BJ (cell line): ENCODE results near the gene NRN1L. TPM values are rescaled to one million over a fixed set of nuclear protein-coding genes. Genes with fewer than 3 reads are reported as not detected.

Experiments
- CTCF ChIA-PET: fragments of 350-600 bp; formaldehyde crosslinking; extraction: SDS; loops from one replicate; lab custom pipeline; 2021; ENCODE audit warnings: antibody characterized with exemption, inconsistent platforms; lab: Yijun Ruan, JAX
- POLR2A ChIA-PET: fragments of 300-600 bp; sonication (Branson Sonifier 250); formaldehyde crosslinking; extraction: SDS; loops from one replicate; lab custom pipeline; 2021; ENCODE audit warnings: antibody characterized with exemption; lab: Charles Lee
- DNase-seq: peaks from one replicate; pipeline ENCODE4 v3.0.0-alpha.2; 2011; ENCODE audit warnings: low read depth
- H3K27me3 ChIP-seq: 2 replicates; pipeline ENCODE4 v1.6.0; 2011; ENCODE audit warnings: low read length; ENCODE audit not compliant: control insufficient read depth, insufficient read depth
- H3K36me3 ChIP-seq: 2 replicates; pipeline ENCODE4 v1.5.1; 2011; ENCODE audit warnings: low read length; ENCODE audit not compliant: control insufficient read depth, insufficient read depth
- H3K4me3 ChIP-seq: 2 replicates; pipeline ENCODE4 v1.5.1; 2011; ENCODE audit warnings: low read depth, mild to moderate bottlenecking, control low read depth, low read length
- CTCF ChIP-seq: IDR thresholded peaks from 2 replicates; pipeline ENCODE4 v1.5.1; 2011; ENCODE audit warnings: low read depth, mild to moderate bottlenecking, control low read depth, inconsistent platforms, low read length, moderate library complexity; ENCODE audit not compliant: insufficient read depth
- polyA plus RNA-seq: library from polyadenylated mRNA; depleted of rRNA; stranded (reverse); fragments of >200 nt; gene quantifications from 2 replicates; pipeline ENCODE4 v1.2.3, GENCODE V29; 2011

NRN1L gene
- polyA plus RNA-seq, 1 experiment: 0.27 TPM

GRCh38 chr16:67879462-67879861, 5.2 kb upstream of the NRN1L start:
- no peak for TF ChIP-seq CTCF
- CTCF ChIA-PET: interaction anchor here (0.8 to 1.4 kb wide), 3 partner anchors 50 to 63 kb away, joined by 3 to 6 read pairs (median 3); no protein-coding TSS in a partner anchor
- POLR2A ChIA-PET: no interaction called here
- no peak for DNase-seq
- no peaks in the 10 kb centered on the region for H3K27me3 ChIP-seq
- H3K4me3 ChIP-seq: no peak overlapping the region
- H3K36me3 ChIP-seq: peaks cover 77% of the 10 kb centered on the region

- no peak for DNase-seq
- POLR2A ChIA-PET: no interaction called here
- Histone ChIP-seq H3K27me3 (no peaks in the 10 kb centered on the region), H3K4me3 (no peak overlapping the region), H3K36me3 (peaks cover 77% of the 10 kb centered on the region)
- CTCF ChIA-PET: interaction anchor here (0.8 to 1.4 kb wide), 2 partner anchors 55 to 63 kb away, joined by 3 to 6 read pairs; no protein-coding TSS in a partner anchor
- no peak for TF ChIP-seq CTCF
Observed at GRCh38 chr16:67879936-67880335, 4.7 kb upstream of the NRN1L start.

GRCh38 chr16:67880584-67880983, 4.1 kb upstream of the NRN1L start:
- Histone ChIP-seq H3K36me3 (peaks cover 77% of the 10 kb centered on the region), H3K27me3 (no peaks in the 10 kb centered on the region), H3K4me3 (no peak overlapping the region)
- POLR2A ChIA-PET: no interaction called here
- DNase-seq: no peak
- CTCF ChIA-PET: interaction anchor here (1.1 kb wide), 1 partner anchor 64 kb away, joined by 3 read pairs; no protein-coding TSS in a partner anchor
- TF ChIP-seq CTCF: no peak

- Histone ChIP-seq H3K36me3 (peaks cover 72% of the 10 kb centered on the region), H3K27me3 (no peaks in the 10 kb centered on the region), H3K4me3 (no peak overlapping the region)
- TF ChIP-seq CTCF: no peak
- ChIA-PET CTCF (interaction anchor here (0.8 to 8.4 kb wide), 12 partner anchors 8 to 199 kb away, joined by 3 to 155 read pairs (median 8); partner anchors contain the start of genes CTRL, EDC4, PSKH1 and PSMB10), POLR2A (no interaction called here)
- DNase-seq: no peak
Observed at GRCh38 chr16:67881621-67882161, 3.0 kb upstream of the NRN1L start.

GRCh38 chr16:67882374-67883145, 2.1 kb upstream of the NRN1L start:
- Histone ChIP-seq H3K4me3 (no peak overlapping the region), H3K27me3 (no peaks in the 10 kb centered on the region), H3K36me3 (peaks cover 66% of the 10 kb centered on the region)
- CTCF ChIA-PET: interaction anchor here (0.6 to 8.4 kb wide), 23 partner anchors 8 to 387 kb away, joined by 3 to 155 read pairs (median 4); partner anchors contain the start of genes CTRL, DDX28, DUS2 and EDC4
- POLR2A ChIA-PET: no interaction called here
- no peak for TF ChIP-seq CTCF
- no peak for DNase-seq
